HG03175 (cell line): ENCODE measurements around the gene TMEM120B.

Source experiments
- ATAC-seq: cut with Tn5 transposase; IDR thresholded peaks from one replicate; pipeline ENCODE4 v1.9.1; 2021; ENCODE audit warnings: mild to moderate bottlenecking, moderate library complexity; ENCODE audit not compliant: unreplicated experiment

Gene TMEM120B

GRCh38 chr12:121801595-121802484 is 89.3 kb downstream of the TMEM120B start:
- ATAC-seq, result no peak

- no peak for ATAC-seq
Observed at GRCh38 chr12:121802485-121802842, 89.9 kb downstream of the TMEM120B start.

GRCh38 chr12:121802843-121803698 is 90.5 kb downstream of the TMEM120B start:
- peak; percentile 50 for ATAC-seq

GRCh38 chr12:121803861-121804416 is 91.4 kb downstream of the TMEM120B start, which contains the start of gene SETD1B:
SETD1B (plus strand) TSS chr12:121804009; CDS start chr12:121804738, 729 bp downstream.
- no peak for ATAC-seq

- ATAC-seq, result no peak
Observed at GRCh38 chr12:121804417-121805111, 92.0 kb downstream of the TMEM120B start.

- ATAC-seq, result no peak
Observed at GRCh38 chr12:121805171-121806008, 92.8 kb downstream of the TMEM120B start.

GRCh38 chr12:121806009-121806545 is 93.5 kb downstream of the TMEM120B start:
- ATAC-seq, result no peak

GRCh38 chr12:121806546-121807423 is 94.2 kb downstream of the TMEM120B start:
- ATAC-seq, result no peak

GRCh38 chr12:121807642-121808347 is 95.2 kb downstream of the TMEM120B start:
- ATAC-seq, result no peak

GRCh38 chr12:121808623-121809022 is 96.1 kb downstream of the TMEM120B start:
- no peak for ATAC-seq

- no peak for ATAC-seq
Observed at GRCh38 chr12:121809712-121810116, 97.2 kb downstream of the TMEM120B start.

GRCh38 chr12:121810234-121810817 is 97.8 kb downstream of the TMEM120B start:
- no peak for ATAC-seq

- no peak for ATAC-seq
Observed at GRCh38 chr12:121810833-121811433, 98.4 kb downstream of the TMEM120B start.

- peak; percentile 68 for ATAC-seq
Observed at GRCh38 chr12:121811434-121812319, 99.1 kb downstream of the TMEM120B start.

GRCh38 chr12:121812320-121812871 is 99.8 kb downstream of the TMEM120B start:
- peak; percentile 14 for ATAC-seq
